Hepatocyte (in vitro differentiated cells): Measurements from ENCODE around the gene LTO1. TPM values are rescaled to one million over a fixed set of nuclear protein-coding genes. Genes with fewer than 3 reads are reported as not detected.

ENCODE experiments used
- DNase-seq: peaks from one replicate; pipeline ENCODE4 v3.0.0-alpha.2; 2016; ENCODE audit warnings: low spot score
- H2AFZ ChIP-seq: fragments of 200-600 bp; sonication (generic); 2 replicates; pipeline ENCODE4 v1.6.0; 2016; ENCODE audit warnings: antibody characterized with exemption, mild to moderate bottlenecking
- H3K27ac ChIP-seq: fragments of 200-600 bp; sonication (generic); 2 replicates; pipeline ENCODE4 v1.5.1; 2016; ENCODE audit warnings: mild to moderate bottlenecking
- H3K27me3 ChIP-seq: fragments of 200-600 bp; sonication (generic); 2 replicates; pipeline ENCODE4 v1.6.1; 2016
- H3K36me3 ChIP-seq: fragments of 200-600 bp; sonication (generic); replicated peaks from 2 replicates; pipeline ENCODE4 v1.5.1; 2016; ENCODE audit warnings: low read depth; ENCODE audit not compliant: insufficient read depth
- H3K4me1 ChIP-seq: fragments of 200-600 bp; sonication (generic); 2 replicates; pipeline ENCODE4 v1.5.1; 2016; ENCODE audit warnings: mild to moderate bottlenecking, moderate library complexity; ENCODE audit not compliant: insufficient read depth
- H3K4me2 ChIP-seq: fragments of 200-600 bp; sonication (generic); 2 replicates; pipeline ENCODE4 v1.6.0; 2016
- H3K4me3 ChIP-seq: fragments of 200-600 bp; sonication (generic); 2 replicates; pipeline ENCODE4 v1.5.1; 2016; ENCODE audit warnings: mild to moderate bottlenecking
- H3K79me2 ChIP-seq: fragments of 200-600 bp; sonication (generic); 2 replicates; pipeline ENCODE4 v1.6.0; 2017; ENCODE audit warnings: mild to moderate bottlenecking
- H3K9me2 ChIP-seq: fragments of 200-600 bp; sonication (generic); replicated peaks from 2 replicates; pipeline ENCODE4 v1.6.0; 2017; ENCODE audit warnings: mild to moderate bottlenecking; ENCODE audit not compliant: insufficient read depth
- H3K9me3 ChIP-seq: fragments of 200-600 bp; sonication (generic); 2 replicates; pipeline ENCODE4 v1.5.1; 2016; ENCODE audit warnings: low read depth, mild to moderate bottlenecking
- H4K20me1 ChIP-seq: fragments of 200-600 bp; sonication (generic); 2 replicates; pipeline ENCODE4 v1.6.0; 2016; ENCODE audit warnings: mild to moderate bottlenecking; ENCODE audit not compliant: insufficient read depth, poor library complexity, severe bottlenecking
- CTCF ChIP-seq: fragments of 200-600 bp; sonication (generic); IDR thresholded peaks from 2 replicates; pipeline ENCODE4 v1.5.1; 2016; ENCODE audit warnings: antibody characterized with exemption, mild to moderate bottlenecking; ENCODE audit not compliant: poor library complexity
- EZH2 ChIP-seq: fragments of 200-600 bp; sonication (generic); IDR thresholded peaks from 2 replicates; pipeline ENCODE4 v1.6.1; 2016; ENCODE audit warnings: antibody characterized with exemption, mild to moderate bottlenecking, borderline replicate concordance
- EZH2phosphoT487 ChIP-seq: fragments of 200-600 bp; sonication (generic); IDR thresholded peaks from one replicate; pipeline ENCODE4 v1.6.1; 2018; ENCODE audit warnings: antibody characterized with exemption, mild to moderate bottlenecking, low read depth, moderate library complexity; ENCODE audit not compliant: unreplicated experiment, severe bottlenecking
- whole genome bisulfite sequencing: methylation state at CpG from one replicate; pipeline ENCODE4 v1.1.6; 2016; ENCODE audit warnings: low lambda C conversion rate; ENCODE audit errors: missing lambda C conversion rate; 5-methylcytosine and 5-hydroxymethylcytosine counted together
- polyA plus RNA-seq: library from polyadenylated mRNA; unstranded; fragments of >200 nt; fragmentation: Nextera tagmentation; extraction: Ambion mirVana; gene quantifications from 2 replicates; pipeline ENCODE4 v1.2.1, GENCODE V29; 2016
- total RNA-seq: library from RNA; depleted of rRNA; stranded (reverse); fragments of >200 nt; gene quantifications from 2 replicates; pipeline ENCODE4 v1.2.3, GENCODE V29; 2014

The LTO1 gene
- total and polyA plus RNA-seq, 2 experiments from 2014 or later, result 12.6 to 13.4 TPM

- 76% methylated on average over 2 of the region's 2 CpGs for WGBS
- Histone ChIP-seq H3K9me2 (no peaks in the 10 kb centered on the region), H3K79me2 (no peaks in the 10 kb centered on the region), H3K27me3 (no peaks in the 10 kb centered on the region), H3K27ac (no peak overlapping the region), H4K20me1 (no peaks in the 10 kb centered on the region), H3K9me3 (no peaks in the 10 kb centered on the region), H3K36me3 (no peaks in the 10 kb centered on the region), H3K4me1 (no peaks in the 10 kb centered on the region), H3K4me3 (no peak overlapping the region), H3K4me2 (no peak overlapping the region), H2AFZ (no peak overlapping the region)
- DNase-seq, result no peak
- TF ChIP-seq CTCF, result no peak
- no peak for TF ChIP-seq EZH2
- no peak for TF ChIP-seq EZH2phosphoT487
Observed at GRCh38 chr11:69620683-69621290, 54.4 kb downstream of the LTO1 start.

GRCh38 chr11:69618237-69618636, 56.9 kb downstream of the LTO1 start:
- Histone ChIP-seq H4K20me1 (no peaks in the 10 kb centered on the region), H3K4me3 (no peak overlapping the region), H3K27me3 (no peaks in the 10 kb centered on the region), H3K79me2 (no peaks in the 10 kb centered on the region), H2AFZ (no peak overlapping the region), H3K9me2 (no peaks in the 10 kb centered on the region), H3K4me2 (no peak overlapping the region), H3K36me3 (no peaks in the 10 kb centered on the region), H3K4me1 (no peaks in the 10 kb centered on the region), H3K9me3 (no peaks in the 10 kb centered on the region), H3K27ac (no peak overlapping the region)
- 91% methylated on average over 8 of the region's 8 CpGs for WGBS
- no peak for DNase-seq
- TF ChIP-seq EZH2phosphoT487 (no peak), CTCF (no peak), EZH2 (no peak)

GRCh38 chr11:69617682-69618081, 57.5 kb downstream of the LTO1 start:
- 94% methylated on average over 10 of the region's 10 CpGs for WGBS
- H3K79me2 ChIP-seq, result no peaks in the 10 kb centered on the region
- H4K20me1 ChIP-seq, result no peaks in the 10 kb centered on the region

More at GRCh38 chr11:69617682-69618081, 57.5 kb downstream of the LTO1 start:
- H3K4me1 ChIP-seq, result no peaks in the 10 kb centered on the region
- H3K9me2 ChIP-seq, result no peaks in the 10 kb centered on the region
- no peak overlapping the region for H2AFZ ChIP-seq
- no peaks in the 10 kb centered on the region for H3K27me3 ChIP-seq
- H3K9me3 ChIP-seq, result no peaks in the 10 kb centered on the region
- H3K4me3 ChIP-seq, result no peak overlapping the region
- H3K4me2 ChIP-seq, result no peak overlapping the region
- H3K36me3 ChIP-seq, result no peaks in the 10 kb centered on the region
- no peak overlapping the region for H3K27ac ChIP-seq
- TF ChIP-seq CTCF (no peak), EZH2 (no peak), EZH2phosphoT487 (no peak)
- DNase-seq, result no peak
